ENCODE measurements around the gene MAML3.

DNA sequence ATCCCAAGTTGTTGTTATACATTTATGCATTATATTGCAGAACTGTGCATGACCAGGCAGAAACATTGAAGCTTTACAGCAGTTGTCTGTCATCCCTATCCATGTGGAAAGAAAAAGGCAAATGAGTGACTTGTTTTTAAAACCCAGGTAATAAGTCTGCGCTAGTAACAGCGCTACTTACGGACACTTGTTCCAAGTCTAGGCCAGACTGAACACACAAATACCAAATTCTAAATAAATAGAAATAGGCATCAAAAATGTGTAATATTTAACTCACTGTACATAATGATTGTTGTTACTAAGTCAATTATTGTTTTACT lies 548 bp upstream of the MAML3 start:
- TF ChIP-seq, protein P1, sequence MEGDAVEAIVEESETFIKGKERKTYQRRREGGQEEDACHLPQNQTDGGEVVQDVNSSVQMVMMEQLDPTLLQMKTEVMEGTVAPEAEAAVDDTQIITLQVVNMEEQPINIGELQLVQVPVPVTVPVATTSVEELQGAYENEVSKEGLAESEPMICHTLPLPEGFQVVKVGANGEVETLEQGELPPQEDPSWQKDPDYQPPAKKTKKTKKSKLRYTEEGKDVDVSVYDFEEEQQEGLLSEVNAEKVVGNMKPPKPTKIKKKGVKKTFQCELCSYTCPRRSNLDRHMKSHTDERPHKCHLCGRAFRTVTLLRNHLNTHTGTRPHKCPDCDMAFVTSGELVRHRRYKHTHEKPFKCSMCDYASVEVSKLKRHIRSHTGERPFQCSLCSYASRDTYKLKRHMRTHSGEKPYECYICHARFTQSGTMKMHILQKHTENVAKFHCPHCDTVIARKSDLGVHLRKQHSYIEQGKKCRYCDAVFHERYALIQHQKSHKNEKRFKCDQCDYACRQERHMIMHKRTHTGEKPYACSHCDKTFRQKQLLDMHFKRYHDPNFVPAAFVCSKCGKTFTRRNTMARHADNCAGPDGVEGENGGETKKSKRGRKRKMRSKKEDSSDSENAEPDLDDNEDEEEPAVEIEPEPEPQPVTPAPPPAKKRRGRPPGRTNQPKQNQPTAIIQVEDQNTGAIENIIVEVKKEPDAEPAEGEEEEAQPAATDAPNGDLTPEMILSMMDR (IDR thresholded peaks at IDR 0.05; ENCODE audit: insufficient read depth, low read depth, low read length): no peak
- no peak for TF ChIP-seq EZH2 (IDR thresholded peaks at IDR 0.05; ENCODE audit: insufficient read depth, low read length)

Measured in astrocyte (in vitro differentiated cells and primary cell).